CD14-positive monocyte (primary cell): ENCODE data around the gene KCNJ8. TPM values are rescaled to one million over a fixed set of nuclear protein-coding genes. Genes with fewer than 3 reads are reported as not detected.

Source experiments
- DNase-seq, 3 donors: peaks; one replicate each; pipeline ENCODE4 v3.0.0-alpha.2; 2011 to 2022
- H2AFZ ChIP-seq: 2 replicates; pipeline ENCODE4 v1.6.0; 2012; ENCODE audit warnings: mild to moderate bottlenecking, low read depth, low read length, inconsistent platforms; ENCODE audit not compliant: insufficient read depth, poor library complexity, severe bottlenecking
- H3K27ac ChIP-seq, 2 donors: 1 replicate in 1 of 2; 2 replicates in 1 of 2; pipeline ENCODE4 v1.5.1; 2012 to 2013; ENCODE audit warnings: low read length in 2 of 2, control low read depth in 1 of 2, inconsistent platforms in 1 of 2, low read depth in 1 of 2, mild to moderate bottlenecking in 1 of 2
- H3K27me3 ChIP-seq, 2 donors: one replicate each; pipeline versions ENCODE4 v1.6.0 to v1.6.1; 2011 to 2013; ENCODE audit warnings: low read length in 2 of 2; ENCODE audit not compliant: control insufficient read depth in 2 of 2, insufficient read depth in 2 of 2
- H3K36me3 ChIP-seq, 2 donors: replicated peaks in 1 of 2; 1 replicate in 1 of 2; 2 replicates in 1 of 2; pipeline versions ENCODE4 v1.5.1 to v1.6.1; 2012 to 2013; ENCODE audit warnings: low read length in 2 of 2, control low read depth in 1 of 2, inconsistent platforms in 1 of 2, mild to moderate bottlenecking in 1 of 2; ENCODE audit not compliant: insufficient read depth in 2 of 2, control insufficient read depth in 1 of 2
- H3K4me1 ChIP-seq, 2 donors: 1 replicate in 1 of 2; 2 replicates in 1 of 2; pipeline versions ENCODE4 v1.5.1 to v1.6.1; 2012 to 2013; ENCODE audit warnings: low read length in 2 of 2, control low read depth in 1 of 2, inconsistent platforms in 1 of 2, mild to moderate bottlenecking in 1 of 2, moderate library complexity in 1 of 2; ENCODE audit not compliant: insufficient read depth in 2 of 2, control insufficient read depth in 1 of 2
- H3K4me2 ChIP-seq: replicated peaks from 2 replicates; pipeline ENCODE3; 2012; ENCODE audit warnings: low read length, moderate library complexity, mild to moderate bottlenecking; ENCODE audit not compliant: poor library complexity, severe bottlenecking; ENCODE audit errors: extremely low read depth
- H3K4me3 ChIP-seq, 3 experiments: fragments of 200-600 bp in 1 of 3; sonication (generic) in 1 of 3; replicated peaks in 1 of 3; 1 replicate in 2 of 3; 2 replicates in 1 of 3; pipeline ENCODE4 v1.5.1; 2011 to 2013; ENCODE audit warnings: low read length in 3 of 3, mild to moderate bottlenecking in 3 of 3, control low read depth in 2 of 3, low read depth in 2 of 3, inconsistent platforms in 1 of 3, moderate library complexity in 1 of 3
- H3K79me2 ChIP-seq: 2 replicates; pipeline ENCODE4 v1.6.0; 2012; ENCODE audit warnings: mild to moderate bottlenecking, control low read depth, inconsistent platforms, low read length, moderate library complexity; ENCODE audit not compliant: insufficient read depth
- H3K9ac ChIP-seq: 2 replicates; pipeline ENCODE4 v1.6.0; 2017; ENCODE audit warnings: low read length, mild to moderate bottlenecking; ENCODE audit not compliant: insufficient read depth, poor library complexity, severe bottlenecking
- H3K9me3 ChIP-seq, 2 donors: replicated peaks in 1 of 2; 1 replicate in 1 of 2; 2 replicates in 1 of 2; pipeline versions ENCODE4 v1.5.1 to v1.6.1; 2012 to 2013; ENCODE audit warnings: low read length in 2 of 2, control low read depth in 1 of 2; ENCODE audit not compliant: control insufficient read depth in 1 of 2, insufficient read depth in 1 of 2
- H4K20me1 ChIP-seq: 2 replicates; pipeline ENCODE4 v1.6.0; 2012; ENCODE audit warnings: mild to moderate bottlenecking, low read length, control low read depth, moderate library complexity; ENCODE audit not compliant: insufficient read depth
- H3K27ac Mint-ChIP-seq, 7 donors: one replicate each; pipeline ENCODE4 v1.8.0; 2020; ENCODE audit warnings: mild to moderate bottlenecking in 7 of 7, mixed read lengths in 7 of 7, moderate library complexity in 6 of 7, inconsistent platforms in 2 of 7
- H3K27me3 Mint-ChIP-seq, 3 donors: one replicate each; pipeline ENCODE4 v1.8.0; 2021 to 2022; ENCODE audit warnings: low read depth in 3 of 3, mild to moderate bottlenecking in 3 of 3, mixed read lengths in 3 of 3, moderate library complexity in 3 of 3, inconsistent platforms in 1 of 3
- H3K36me3 Mint-ChIP-seq, 2 donors: one replicate each; pipeline ENCODE4 v1.8.0; 2020; ENCODE audit warnings: mixed read lengths in 2 of 2, inconsistent platforms in 1 of 2, mild to moderate bottlenecking in 1 of 2
- H3K4me1 Mint-ChIP-seq: one replicate; pipeline ENCODE4 v1.8.0; 2020; ENCODE audit warnings: mild to moderate bottlenecking, mixed read lengths
- H3K4me3 Mint-ChIP-seq, 2 donors: one replicate each; pipeline ENCODE4 v1.8.0; 2020; ENCODE audit warnings: mild to moderate bottlenecking in 2 of 2, mixed read lengths in 2 of 2, moderate library complexity in 1 of 2
- H3K9me3 Mint-ChIP-seq, 7 donors: one replicate each; pipeline ENCODE4 v1.8.0; 2020 to 2022; ENCODE audit warnings: mixed read lengths in 7 of 7, mild to moderate bottlenecking in 6 of 7, moderate library complexity in 6 of 7, inconsistent platforms in 2 of 7
- CTCF ChIP-seq: fragments of 200-600 bp; IDR thresholded peaks from one replicate; pipeline ENCODE4 v1.8.0; 2022; ENCODE audit warnings: antibody characterized with exemption, mild to moderate bottlenecking
- WGBS: methylation state at CpG from one replicate; pipeline ENCODE4 v1.1.5; 2013; ENCODE audit warnings: missing lambda C conversion rate; ENCODE audit not compliant: insufficient coverage; 5-methylcytosine and 5-hydroxymethylcytosine counted together
- intact Hi-C, 2 donors: fragments of 100-400 bp; cut with micrococcal nuclease; formaldehyde crosslinking; loops; one replicate each; pipeline versions ENCODE4 v1.15.0 to v1.15.1; 2023
- polyA plus RNA-seq, 3 donors: library from polyadenylated mRNA; depleted of rRNA in 1 of 3; unstranded in 2 of 3; stranded (reverse) in 1 of 3; fragments of 300-500 nt in 2 of 3; fragments of >200 nt in 1 of 3; fragmentation: Illumina TruSeq in 2 of 3; gene quantifications; 1 replicate in 2 of 3; 2 replicates in 1 of 3; pipeline ENCODE4 v1.2.3, GENCODE V29; 2012 to 2021

The KCNJ8 gene
- polyA plus RNA-seq, 3 donors: not detected

DNA sequence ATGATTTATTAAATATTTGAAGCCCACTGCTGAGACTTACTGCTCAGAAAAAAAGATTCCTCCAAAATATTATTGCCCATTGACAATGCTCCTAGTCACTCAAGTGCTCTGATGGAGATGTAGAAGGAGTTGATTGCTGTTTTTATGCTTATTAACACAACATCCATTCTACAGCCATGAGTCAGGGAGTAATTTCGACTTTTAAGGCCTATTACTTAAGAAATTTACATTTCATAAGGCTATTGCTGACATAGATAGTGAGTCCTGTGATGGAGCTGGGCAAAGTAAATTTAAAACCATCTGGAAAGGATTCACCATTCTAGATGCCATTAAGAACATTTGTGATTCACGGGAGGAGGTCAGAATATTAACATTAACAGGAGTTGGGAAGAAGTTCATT is 5.2 kb downstream of the KCNJ8 start:
- H3K4me3 Mint-ChIP-seq: no peak overlapping the region
- Histone ChIP-seq H3K36me3 (no peaks in the 10 kb centered on the region), H3K9ac (no peak overlapping the region), H3K4me3 (no peak overlapping the region), H4K20me1 (no peaks in the 10 kb centered on the region), H3K4me2 (no peak overlapping the region), H3K27me3 (peaks cover 24 to 28% of the 10 kb centered on the region in 2 donors), H3K79me2 (no peaks in the 10 kb centered on the region), H2AFZ (no peak overlapping the region), H3K27ac (no peak overlapping the region), H3K9me3 (no peaks in the 10 kb centered on the region), H3K4me1 (no peaks in the 10 kb centered on the region)
- no CpG with 5 or more reads among the region's 2 CpGs for WGBS
- peaks cover 25% of the 10 kb centered on the region in 3 donors for H3K27me3 Mint-ChIP-seq
- no peak for TF ChIP-seq CTCF
- no peaks in the 10 kb centered on the region for H3K36me3 Mint-ChIP-seq
- H3K4me1 Mint-ChIP-seq: peaks cover 2% of the 10 kb centered on the region
- DNase-seq: no peak
- intact Hi-C loops: no loop called here
- H3K9me3 Mint-ChIP-seq: peaks cover 0 to 8% (median 2%) of the 10 kb centered on the region in 7 donors
- no peak overlapping the region for H3K27ac Mint-ChIP-seq

DNA sequence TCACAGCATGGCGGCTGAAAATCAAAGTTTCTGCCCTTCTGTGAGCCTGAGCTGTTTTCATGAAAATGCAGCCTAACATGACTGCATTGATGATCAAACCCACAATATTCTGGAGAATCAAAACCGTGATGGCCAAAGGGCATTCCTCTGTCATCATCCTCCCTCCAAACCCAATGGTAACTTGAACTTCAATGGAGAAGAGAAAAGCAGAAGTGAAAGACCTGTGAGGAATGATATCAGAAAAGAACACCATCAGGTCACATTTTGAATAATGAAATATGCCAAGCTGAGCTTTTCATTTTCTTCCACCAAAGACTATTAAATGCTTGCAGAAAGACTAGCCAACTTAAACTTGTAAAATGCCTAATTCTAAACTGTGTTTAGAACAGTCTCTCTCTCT is 8.1 kb downstream of the KCNJ8 start:
- no peak overlapping the region for H3K4me3 ChIP-seq
- peaks cover 0 to 3% (median 0%) of the 10 kb centered on the region in 7 donors for H3K9me3 Mint-ChIP-seq
- DNase-seq: no peak
- no peaks in the 10 kb centered on the region for H3K36me3 ChIP-seq
- no peak overlapping the region for H3K4me3 Mint-ChIP-seq
- no peak overlapping the region for H3K27ac Mint-ChIP-seq
- no peak overlapping the region for H3K4me2 ChIP-seq
- peaks cover 0 to 2% of the 10 kb centered on the region in 2 donors for H3K27me3 ChIP-seq
- H3K27me3 Mint-ChIP-seq: peaks cover 4 to 6% (median 5%) of the 10 kb centered on the region in 3 donors
- 100% methylated on average over 1 of the region's 2 CpGs for WGBS
- no peaks in the 10 kb centered on the region for H3K9me3 ChIP-seq
- no peaks in the 10 kb centered on the region for H3K36me3 Mint-ChIP-seq
- H2AFZ ChIP-seq: no peak overlapping the region
- no peaks in the 10 kb centered on the region for H3K4me1 ChIP-seq
- no peaks in the 10 kb centered on the region for H4K20me1 ChIP-seq
- H3K27ac ChIP-seq: no peak overlapping the region
- H3K9ac ChIP-seq: no peak overlapping the region
- intact Hi-C loops: no loop called here
- TF ChIP-seq CTCF: no peak
- no peaks in the 10 kb centered on the region for H3K79me2 ChIP-seq
- no peaks in the 10 kb centered on the region for H3K4me1 Mint-ChIP-seq
